ENCODE data around the gene TEDC1. TPM values are rescaled to one million over a fixed set of nuclear protein-coding genes. Genes with fewer than 3 reads are reported as not detected.

The TEDC1 gene
- total RNA-seq, 1 experiment from 2014 or later = 30.3 TPM

- peaks cover 12% of the 10 kb centered on the region for H3K4me1 ChIP-seq
- intact Hi-C loops (cut with micrococcal nuclease; ENCODE audit: unreplicated experiment) = no loop called here
- no peaks in the 10 kb centered on the region for H3K4me1 Mint-ChIP-seq (ENCODE audit: low read depth, unreplicated experiment)
- H3K27me3 ChIP-seq (replicated peaks; ENCODE audit: control insufficient read depth, insufficient read depth, low read length) = no peaks in the 10 kb centered on the region
- H3K9me3 ChIP-seq = no peaks in the 10 kb centered on the region
- no peak for DNase-seq
- H3K4me3 ChIP-seq (ENCODE audit: low read depth, low read length) = no peak overlapping the region
- TF ChIP-seq CTCF (IDR thresholded peaks at IDR 0.05; ENCODE audit: insufficient read depth in 1 of 2, low read depth in 1 of 2, low read length in 1 of 2, severe bottlenecking in 1 of 2, unreplicated experiment in 1 of 2) = no peak
- peaks cover 20% of the 10 kb centered on the region for H3K36me3 Mint-ChIP-seq (ENCODE audit: insufficient read depth, unreplicated experiment)
- H3K4me3 Mint-ChIP-seq (ENCODE audit: unreplicated experiment) = no peak overlapping the region
- H3K36me3 ChIP-seq (ENCODE audit: control insufficient read depth, insufficient read depth, low read length) = no peaks in the 10 kb centered on the region; the same call in none of the 2 replicates
- no peaks in the 10 kb centered on the region for H3K27me3 Mint-ChIP-seq (ENCODE audit: insufficient read depth, unreplicated experiment)
- BruUV-seq (replicated peaks) = no TSS peak
- ChIA-PET CTCF (interaction anchor here (3.0 kb wide), 1 partner anchor 20 kb away, joined by 16 read pairs; no protein-coding TSS in a partner anchor), POLR2A (no interaction called here)
- H3K9me3 Mint-ChIP-seq (ENCODE audit: unreplicated experiment) = no peaks in the 10 kb centered on the region
- no peak overlapping the region for H3K27ac Mint-ChIP-seq (ENCODE audit: unreplicated experiment)
Observed at GRCh38 chr14:105469456-105470349, 21.3 kb upstream of the TEDC1 start.

DNA sequence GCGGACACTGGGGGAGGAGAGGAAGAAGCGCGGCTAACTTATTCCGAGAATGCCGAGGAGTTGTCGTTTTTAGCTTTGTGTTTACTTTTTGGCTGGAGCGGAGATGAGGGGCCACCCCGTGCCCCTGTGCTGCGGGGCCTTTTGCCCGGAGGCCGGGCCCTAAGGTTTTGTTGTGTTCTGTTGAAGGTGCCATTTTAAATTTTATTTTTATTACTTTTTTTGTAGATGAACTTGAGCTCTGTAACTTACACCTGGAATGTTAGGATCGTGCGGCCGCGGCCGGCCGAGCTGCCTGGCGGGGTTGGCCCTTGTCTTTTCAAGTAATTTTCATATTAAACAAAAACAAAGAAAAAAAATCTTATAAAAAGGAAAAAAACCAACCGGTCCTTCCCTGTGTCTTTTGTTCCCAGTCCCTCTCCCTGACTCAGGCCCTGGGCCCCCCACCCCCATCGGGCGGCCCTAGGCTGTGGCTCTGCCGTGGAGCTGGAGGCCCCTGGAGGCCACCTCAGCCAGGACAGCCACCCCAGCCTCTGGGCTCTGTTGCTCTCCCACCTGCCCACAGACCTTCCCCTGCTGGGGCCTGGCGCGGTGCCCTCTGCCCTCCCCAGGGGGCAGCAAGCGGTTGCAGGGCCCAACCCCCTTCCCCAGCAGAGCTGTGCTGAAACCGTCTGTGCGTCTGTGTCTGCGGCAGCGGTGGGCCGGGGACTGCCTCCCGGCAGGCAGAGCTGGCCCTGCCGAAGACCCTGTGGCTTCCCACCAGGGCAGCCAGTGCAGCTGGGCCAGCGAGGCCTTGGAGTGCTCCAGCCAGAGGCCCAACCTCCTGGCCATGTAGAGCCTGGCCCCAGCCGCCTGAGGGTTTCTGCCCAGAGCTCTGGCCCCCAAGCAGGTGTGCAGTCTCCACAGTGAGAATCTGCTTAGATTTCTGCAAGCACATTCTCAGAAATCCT lies 20.4 kb upstream of the TEDC1 start:
- intact Hi-C loops (cut with micrococcal nuclease; ENCODE audit: unreplicated experiment) = no loop called here
- CTCF ChIA-PET = interaction anchor here (0.6 to 3.0 kb wide), 3 partner anchors 10 to 78 kb away, joined by 7 to 16 read pairs (median 8); no protein-coding TSS in a partner anchor
- H3K36me3 Mint-ChIP-seq (ENCODE audit: insufficient read depth, unreplicated experiment) = peaks cover 14% of the 10 kb centered on the region
- TF ChIP-seq CTCF (IDR thresholded peaks at IDR 0.05; ENCODE audit: insufficient read depth in 1 of 2, low read depth in 1 of 2, low read length in 1 of 2, severe bottlenecking in 1 of 2, unreplicated experiment in 1 of 2) = no peak
- no peaks in the 10 kb centered on the region for H3K4me1 Mint-ChIP-seq (ENCODE audit: low read depth, unreplicated experiment)
- H3K27me3 ChIP-seq (replicated peaks; ENCODE audit: control insufficient read depth, insufficient read depth, low read length) = no peaks in the 10 kb centered on the region
- no peaks in the 10 kb centered on the region for H3K9me3 Mint-ChIP-seq (ENCODE audit: unreplicated experiment)
- POLR2A ChIA-PET = no interaction called here
- H3K27ac Mint-ChIP-seq (ENCODE audit: unreplicated experiment) = no peak overlapping the region
- DNase-seq = no peak
- peaks cover 18% of the 10 kb centered on the region for H3K4me1 ChIP-seq
- H3K4me3 ChIP-seq (ENCODE audit: low read depth, low read length) = no peak overlapping the region
- no peak overlapping the region for H3K4me3 Mint-ChIP-seq (ENCODE audit: unreplicated experiment)
- no peaks in the 10 kb centered on the region for H3K27me3 Mint-ChIP-seq (ENCODE audit: insufficient read depth, unreplicated experiment)
- H3K36me3 ChIP-seq (ENCODE audit: control insufficient read depth, insufficient read depth, low read length) = no peaks in the 10 kb centered on the region; the same call in none of the 2 replicates
- TSS peak; percentile 40 for BruUV-seq (replicated peaks)
- H3K9me3 ChIP-seq = no peaks in the 10 kb centered on the region

- no peaks in the 10 kb centered on the region for H3K9me3 Mint-ChIP-seq (ENCODE audit: unreplicated experiment)
- no peak overlapping the region for H3K27ac Mint-ChIP-seq (ENCODE audit: unreplicated experiment)
- intact Hi-C loops (cut with micrococcal nuclease; ENCODE audit: unreplicated experiment) = no loop called here
- no peaks in the 10 kb centered on the region; the same call in 1 of the 2 replicates for H3K36me3 ChIP-seq (ENCODE audit: control insufficient read depth, insufficient read depth, low read length)
- DNase-seq = peak in 1 of 2 experiments; percentile 47
- H3K4me3 Mint-ChIP-seq (ENCODE audit: unreplicated experiment) = no peak overlapping the region
- BruUV-seq (replicated peaks) = no TSS peak
- ChIA-PET POLR2A (no interaction called here), CTCF (interaction anchor here (0.6 to 3.0 kb wide), 4 partner anchors 9 to 119 kb away, joined by 4 to 16 read pairs (median 8); no protein-coding TSS in a partner anchor)
- no peaks in the 10 kb centered on the region for H3K4me1 Mint-ChIP-seq (ENCODE audit: low read depth, unreplicated experiment)
- H3K9me3 ChIP-seq = no peaks in the 10 kb centered on the region
- TF ChIP-seq CTCF (IDR thresholded peaks at IDR 0.05; ENCODE audit: insufficient read depth in 1 of 2, low read depth in 1 of 2, low read length in 1 of 2, severe bottlenecking in 1 of 2, unreplicated experiment in 1 of 2) = peak; percentile 15 to 36
- no peak overlapping the region for H3K4me3 ChIP-seq (ENCODE audit: low read depth, low read length)
- H3K36me3 Mint-ChIP-seq (ENCODE audit: insufficient read depth, unreplicated experiment) = peaks cover 14% of the 10 kb centered on the region
- no peaks in the 10 kb centered on the region for H3K27me3 ChIP-seq (replicated peaks; ENCODE audit: control insufficient read depth, insufficient read depth, low read length)
- H3K4me1 ChIP-seq = peaks cover 18% of the 10 kb centered on the region
- no peaks in the 10 kb centered on the region for H3K27me3 Mint-ChIP-seq (ENCODE audit: insufficient read depth, unreplicated experiment)
Observed at GRCh38 chr14:105471297-105471821, 19.7 kb upstream of the TEDC1 start.

All from Caco-2 (cell line).